GM12892 (cell line): Measurements from ENCODE around the gene OR2M3.

Experiments
- POLR2A ChIP-seq: IDR thresholded peaks from 2 replicates; pipeline ENCODE4 v1.6.1; 2011; ENCODE audit warnings: low read depth, low read length, control low read depth
- POLR2AphosphoS5 ChIP-seq: IDR thresholded peaks from 2 replicates; pipeline ENCODE4 v1.6.1; 2011; ENCODE audit warnings: low read depth, low read length, control low read depth
- TAF1 ChIP-seq: IDR thresholded peaks from 2 replicates; pipeline ENCODE4 v1.6.1; 2011; ENCODE audit warnings: low read depth, mild to moderate bottlenecking, control low read depth, low read length, borderline replicate concordance

DNA sequence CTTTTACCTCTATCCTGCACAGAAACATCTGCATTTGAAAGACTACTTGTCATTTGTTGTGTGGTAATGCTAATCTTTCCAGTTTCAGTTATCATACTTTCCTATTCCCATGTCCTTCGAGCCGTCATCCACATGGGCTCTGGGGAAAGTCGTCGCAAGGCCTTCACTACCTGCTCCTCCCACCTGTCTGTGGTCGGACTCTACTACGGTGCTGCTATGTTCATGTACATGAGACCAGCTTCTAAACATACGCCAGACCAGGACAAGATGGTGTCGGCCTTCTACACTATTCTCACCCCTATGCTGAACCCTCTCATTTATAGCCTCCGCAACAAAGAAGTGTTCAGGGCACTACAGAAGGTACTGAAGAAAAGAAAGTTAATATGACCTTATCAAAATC, 42.4 kb downstream of the OR2M3 start:
- no peak for TF ChIP-seq POLR2AphosphoS5
- TF ChIP-seq POLR2A, result no peak
- TF ChIP-seq TAF1, result no peak
